ENCODE data around the gene NOPCHAP1. TPM values are rescaled to one million over a fixed set of nuclear protein-coding genes. Genes with fewer than 3 reads are reported as not detected.
A peak's percentile ranks its signal among the peaks of the same experiment; 100 is the strongest.

Gene NOPCHAP1, protein sequence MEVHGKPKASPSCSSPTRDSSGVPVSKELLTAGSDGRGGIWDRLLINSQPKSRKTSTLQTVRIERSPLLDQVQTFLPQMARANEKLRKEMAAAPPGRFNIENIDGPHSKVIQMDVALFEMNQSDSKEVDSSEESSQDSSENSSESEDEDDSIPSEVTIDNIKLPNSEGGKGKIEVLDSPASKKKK
- total RNA-seq, result 10 to 100 TPM in 1 of 2 donors, 1 to 10 TPM in 1; 7.2 to 12.8 TPM
- polyA plus RNA-seq (ENCODE audit: insufficient read depth, low read depth, low replicate concordance), result 10.0 TPM
- long read RNA-seq, donor 1, full-length matches to known transcripts, result 9 of 9 reads
- long read RNA-seq, donor 1, partial matches to known transcripts, result 0 of 9 reads
- long read RNA-seq, donor 1, other reads (novel, unspliced or antisense), result 0 of 9 reads
- long read RNA-seq, donor 2, full-length matches to known transcripts, result 9 of 9 reads
- long read RNA-seq, donor 2, partial matches to known transcripts, result 0 of 9 reads
- long read RNA-seq, donor 2, other reads (novel, unspliced or antisense), result 0 of 9 reads

- WGBS, 2 donors, result 0% methylated on average over 25 to 53 of the region's 59 CpGs
These were observed at the start of gene NOPCHAP1 for GRCh38 chr12:104986022-104986941. NOPCHAP1 (plus strand) TSS chr12:104986316; CDS start chr12:104986353, 37 bp downstream.

GRCh38 chr12:104938371-104938770, 47.7 kb upstream of the NOPCHAP1 start:
- Histone ChIP-seq H3K4me1 (no peaks in the 10 kb centered on the region), H3K27me3 (no peaks in the 10 kb centered on the region), H3K9me3 (no peaks in the 10 kb centered on the region), H3K4me3 (no peak overlapping the region), H3K27ac (no peak overlapping the region), H3K36me3 (ENCODE audit: low read depth, missing control alignments) (no peaks in the 10 kb centered on the region)
- TF ChIP-seq POLR2A (IDR thresholded peaks at IDR 0.05), result no peak
- TF ChIP-seq, protein P1, sequence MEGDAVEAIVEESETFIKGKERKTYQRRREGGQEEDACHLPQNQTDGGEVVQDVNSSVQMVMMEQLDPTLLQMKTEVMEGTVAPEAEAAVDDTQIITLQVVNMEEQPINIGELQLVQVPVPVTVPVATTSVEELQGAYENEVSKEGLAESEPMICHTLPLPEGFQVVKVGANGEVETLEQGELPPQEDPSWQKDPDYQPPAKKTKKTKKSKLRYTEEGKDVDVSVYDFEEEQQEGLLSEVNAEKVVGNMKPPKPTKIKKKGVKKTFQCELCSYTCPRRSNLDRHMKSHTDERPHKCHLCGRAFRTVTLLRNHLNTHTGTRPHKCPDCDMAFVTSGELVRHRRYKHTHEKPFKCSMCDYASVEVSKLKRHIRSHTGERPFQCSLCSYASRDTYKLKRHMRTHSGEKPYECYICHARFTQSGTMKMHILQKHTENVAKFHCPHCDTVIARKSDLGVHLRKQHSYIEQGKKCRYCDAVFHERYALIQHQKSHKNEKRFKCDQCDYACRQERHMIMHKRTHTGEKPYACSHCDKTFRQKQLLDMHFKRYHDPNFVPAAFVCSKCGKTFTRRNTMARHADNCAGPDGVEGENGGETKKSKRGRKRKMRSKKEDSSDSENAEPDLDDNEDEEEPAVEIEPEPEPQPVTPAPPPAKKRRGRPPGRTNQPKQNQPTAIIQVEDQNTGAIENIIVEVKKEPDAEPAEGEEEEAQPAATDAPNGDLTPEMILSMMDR (IDR thresholded peaks at IDR 0.05), result no peak
- no peak for DNase-seq
- intact Hi-C loops (cut with DNase I; ENCODE audit: low total_unique reads), result no loop called here
- WGBS, 2 donors, result 68 to 75% methylated on average over 3 of the region's 3 CpGs

More at GRCh38 chr12:104986022-104986941, at the start of gene NOPCHAP1:
- Histone ChIP-seq H3K36me3 (ENCODE audit: low read depth, missing control alignments) (no peaks in the 10 kb centered on the region), H3K9me3 (no peaks in the 10 kb centered on the region), H3K4me3 (peak within 1 kb of the TSS; percentile 80 to 92), H3K4me1 (peaks cover 7% of the 10 kb centered on the region), H3K27ac (peak within 1 kb of the TSS; percentile 56 to 75), H3K27me3 (no peaks in the 10 kb centered on the region)
- intact Hi-C loops (cut with DNase I; ENCODE audit: low total_unique reads), result no loop called here
- DNase-seq, result peak; percentile 97
- peak; percentile 16 for TF ChIP-seq POLR2A (IDR thresholded peaks at IDR 0.05)
- TF ChIP-seq, protein P1 (IDR thresholded peaks at IDR 0.05), result no peak

DNA sequence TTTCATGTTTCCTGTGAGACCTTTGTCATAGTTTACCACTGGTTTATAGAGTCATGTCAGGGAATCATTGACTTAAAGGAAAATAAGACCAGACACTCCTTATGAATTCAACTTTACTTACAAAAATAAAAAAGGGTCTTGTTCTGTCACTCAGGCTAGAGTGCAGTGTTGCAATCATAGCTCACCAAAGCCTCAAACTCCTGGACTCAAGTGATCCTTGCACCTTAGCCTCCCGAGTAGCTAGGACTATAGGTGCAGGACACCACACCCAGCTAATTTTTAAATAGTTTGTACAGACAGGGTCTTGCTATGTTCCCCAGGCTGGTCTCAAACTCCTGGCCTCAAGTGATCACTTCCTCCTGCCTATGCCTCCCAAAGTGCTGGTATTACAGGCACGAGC, 47.0 kb upstream of the NOPCHAP1 start:
- intact Hi-C loops (cut with DNase I; ENCODE audit: low total_unique reads), result no loop called here
- Histone ChIP-seq H3K27me3 (no peaks in the 10 kb centered on the region), H3K27ac (no peak overlapping the region), H3K9me3 (no peaks in the 10 kb centered on the region), H3K4me1 (no peaks in the 10 kb centered on the region), H3K4me3 (no peak overlapping the region), H3K36me3 (ENCODE audit: low read depth, missing control alignments) (no peaks in the 10 kb centered on the region)
- no peak for DNase-seq
- no peak for TF ChIP-seq POLR2A (IDR thresholded peaks at IDR 0.05)
- TF ChIP-seq, protein P1 (IDR thresholded peaks at IDR 0.05), result no peak
- 94% methylated on average over 2 of the region's 2 CpGs for WGBS, 2 donors

GRCh38 chr12:104941454-104941853, 44.7 kb upstream of the NOPCHAP1 start:
- Histone ChIP-seq H3K4me1 (no peaks in the 10 kb centered on the region), H3K27me3 (no peaks in the 10 kb centered on the region), H3K27ac (no peak overlapping the region), H3K36me3 (ENCODE audit: low read depth, missing control alignments) (no peaks in the 10 kb centered on the region), H3K4me3 (no peak overlapping the region), H3K9me3 (no peaks in the 10 kb centered on the region)
- no peak for DNase-seq
- WGBS, 2 donors, result 95 to 97% methylated on average over 3 of the region's 3 CpGs
- intact Hi-C loops (cut with DNase I; ENCODE audit: low total_unique reads), result no loop called here
- TF ChIP-seq, protein P1 (IDR thresholded peaks at IDR 0.05), result no peak
- TF ChIP-seq POLR2A (IDR thresholded peaks at IDR 0.05), result no peak
